ENCODE measurements around the gene TNFSF10. TPM values are rescaled to one million over a fixed set of nuclear protein-coding genes. Genes with fewer than 3 reads are reported as not detected.

Gene TNFSF10
- total RNA-seq, 6 experiments from 2014 or later: 0.17 to 0.31 (median 0.28) TPM; not detected in 3

DNA sequence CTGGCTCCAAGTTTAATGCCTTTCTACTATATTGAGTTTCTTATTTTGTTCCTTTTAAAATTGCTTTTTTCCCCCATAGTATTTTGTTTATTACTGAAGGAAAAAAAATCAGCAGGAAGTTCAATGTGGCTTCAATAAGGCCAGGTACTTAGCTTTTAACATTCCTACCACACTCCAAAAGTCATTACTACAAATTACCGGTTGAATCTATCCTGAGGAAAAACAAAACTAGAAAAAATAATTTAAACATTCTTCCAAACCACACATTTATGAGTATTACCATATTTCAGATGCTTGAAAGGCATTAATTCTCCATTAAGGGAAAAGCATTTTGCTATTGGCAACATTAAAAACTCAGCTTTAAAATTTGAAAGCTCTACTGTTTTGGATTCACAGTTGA lies 20.2 kb upstream of the TNFSF10 start:
- H3K4me3 Mint-ChIP-seq: no peak overlapping the region
- H3K27me3 Mint-ChIP-seq (ENCODE audit: insufficient read depth): peaks cover 3% of the 10 kb centered on the region; the same call in 1 of the 2 replicates
- no peaks in the 10 kb centered on the region for H3K36me3 Mint-ChIP-seq (ENCODE audit: low read depth)
- H3K4me1 Mint-ChIP-seq (ENCODE audit: low read depth): peaks cover 26% of the 10 kb centered on the region
- DNase-seq: no peak
- TF ChIP-seq, protein P1, sequence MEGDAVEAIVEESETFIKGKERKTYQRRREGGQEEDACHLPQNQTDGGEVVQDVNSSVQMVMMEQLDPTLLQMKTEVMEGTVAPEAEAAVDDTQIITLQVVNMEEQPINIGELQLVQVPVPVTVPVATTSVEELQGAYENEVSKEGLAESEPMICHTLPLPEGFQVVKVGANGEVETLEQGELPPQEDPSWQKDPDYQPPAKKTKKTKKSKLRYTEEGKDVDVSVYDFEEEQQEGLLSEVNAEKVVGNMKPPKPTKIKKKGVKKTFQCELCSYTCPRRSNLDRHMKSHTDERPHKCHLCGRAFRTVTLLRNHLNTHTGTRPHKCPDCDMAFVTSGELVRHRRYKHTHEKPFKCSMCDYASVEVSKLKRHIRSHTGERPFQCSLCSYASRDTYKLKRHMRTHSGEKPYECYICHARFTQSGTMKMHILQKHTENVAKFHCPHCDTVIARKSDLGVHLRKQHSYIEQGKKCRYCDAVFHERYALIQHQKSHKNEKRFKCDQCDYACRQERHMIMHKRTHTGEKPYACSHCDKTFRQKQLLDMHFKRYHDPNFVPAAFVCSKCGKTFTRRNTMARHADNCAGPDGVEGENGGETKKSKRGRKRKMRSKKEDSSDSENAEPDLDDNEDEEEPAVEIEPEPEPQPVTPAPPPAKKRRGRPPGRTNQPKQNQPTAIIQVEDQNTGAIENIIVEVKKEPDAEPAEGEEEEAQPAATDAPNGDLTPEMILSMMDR (IDR thresholded peaks at IDR 0.05): no peak
- H3K27ac Mint-ChIP-seq: no peak overlapping the region
- H3K9me3 Mint-ChIP-seq: no peaks in the 10 kb centered on the region; the same call in 1 of the 2 replicates

DNA sequence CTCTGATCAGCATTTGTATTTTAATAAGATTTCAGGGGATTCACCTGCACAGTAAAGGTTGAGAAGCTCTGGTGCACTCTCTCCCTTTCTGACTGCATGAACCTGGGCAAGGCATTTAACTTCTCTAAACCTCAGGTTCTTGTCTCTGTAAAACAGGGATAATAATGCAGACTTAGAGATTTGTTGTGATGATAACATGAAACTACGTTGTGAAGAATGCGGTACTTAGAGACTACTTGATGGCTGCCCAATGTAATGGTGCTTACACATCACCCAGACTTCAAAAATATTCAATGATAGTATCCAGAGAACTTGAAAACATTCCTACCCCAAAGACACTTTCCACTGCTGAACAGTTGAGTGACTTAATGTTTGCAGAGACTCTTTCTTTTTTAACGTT lies 19.8 kb upstream of the TNFSF10 start:
- H3K27me3 Mint-ChIP-seq (ENCODE audit: insufficient read depth): peaks cover 3% of the 10 kb centered on the region; the same call in 1 of the 2 replicates
- peak; percentile 8 for DNase-seq
- TF ChIP-seq, protein P1 (IDR thresholded peaks at IDR 0.05): no peak
- H3K9me3 Mint-ChIP-seq: no peaks in the 10 kb centered on the region; the same call in 1 of the 2 replicates
- peak overlapping the region; percentile 18; the same call in 1 of the 2 replicates for H3K27ac Mint-ChIP-seq
- H3K4me1 Mint-ChIP-seq (ENCODE audit: low read depth): peaks cover 26% of the 10 kb centered on the region
- H3K36me3 Mint-ChIP-seq (ENCODE audit: low read depth): no peaks in the 10 kb centered on the region
- H3K4me3 Mint-ChIP-seq: no peak overlapping the region

DNA sequence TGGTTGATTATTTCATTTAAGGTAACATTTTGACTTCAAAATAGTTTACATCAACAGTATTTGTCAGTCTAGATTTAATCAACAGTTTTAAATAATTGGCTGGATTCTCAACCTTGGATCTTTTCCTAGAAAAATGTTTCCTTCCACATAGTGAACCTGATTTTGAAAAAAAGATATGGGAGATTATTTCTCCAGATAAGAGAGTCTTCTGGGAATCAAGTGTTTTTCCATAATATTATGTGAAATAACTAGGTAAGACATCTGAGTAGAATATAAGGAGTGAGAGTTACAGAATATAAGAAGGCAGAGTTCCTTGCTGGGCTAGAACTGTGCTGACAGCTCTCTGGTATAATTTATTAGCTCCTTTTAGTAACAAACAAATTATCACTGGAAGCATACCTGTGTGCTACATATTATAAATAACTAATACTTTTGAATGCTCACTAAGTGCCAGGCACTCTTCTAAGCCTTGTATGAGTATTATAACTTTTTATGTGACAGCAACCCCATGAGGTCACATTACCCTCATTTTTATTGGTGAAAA lies 18.8 kb upstream of the TNFSF10 start:
- TF ChIP-seq, protein P1 (IDR thresholded peaks at IDR 0.05): no peak
- Mint-ChIP-seq H3K4me3 (no peak overlapping the region), H3K27me3 (ENCODE audit: insufficient read depth) (peaks cover 3% of the 10 kb centered on the region; the same call in 1 of the 2 replicates), H3K36me3 (ENCODE audit: low read depth) (no peaks in the 10 kb centered on the region), H3K9me3 (no peaks in the 10 kb centered on the region; the same call in 1 of the 2 replicates), H3K27ac (peak overlapping the region; percentile 75), H3K4me1 (ENCODE audit: low read depth) (peaks cover 26% of the 10 kb centered on the region)
- DNase-seq: no peak

DNA sequence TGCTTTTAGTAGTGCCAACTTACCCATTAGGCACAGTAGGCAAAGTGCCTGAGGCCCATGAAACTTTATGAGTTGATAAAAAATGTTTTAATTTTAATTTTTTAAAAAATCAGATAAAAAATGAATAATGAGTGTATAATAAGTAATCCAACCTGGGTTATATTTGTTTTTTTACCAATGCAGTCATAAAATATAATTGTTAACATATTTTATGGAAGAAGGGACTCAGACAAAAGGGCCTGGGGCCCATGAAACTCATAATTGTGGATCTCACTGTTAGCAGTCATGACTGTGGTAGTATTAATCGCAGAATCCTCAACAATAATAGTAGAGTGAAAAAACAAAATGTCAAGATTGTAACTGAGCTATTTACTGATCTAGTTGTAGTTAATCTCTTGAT lies 16.8 kb upstream of the TNFSF10 start:
- TF ChIP-seq, protein P1 (IDR thresholded peaks at IDR 0.05): no peak
- Mint-ChIP-seq H3K4me1 (ENCODE audit: low read depth) (peaks cover 26% of the 10 kb centered on the region), H3K36me3 (ENCODE audit: low read depth) (no peaks in the 10 kb centered on the region), H3K27ac (no peak overlapping the region), H3K9me3 (no peaks in the 10 kb centered on the region; the same call in 1 of the 2 replicates), H3K27me3 (ENCODE audit: insufficient read depth) (peaks cover 9% of the 10 kb centered on the region; the same call in 1 of the 2 replicates), H3K4me3 (no peak overlapping the region)
- DNase-seq: no peak

DNA sequence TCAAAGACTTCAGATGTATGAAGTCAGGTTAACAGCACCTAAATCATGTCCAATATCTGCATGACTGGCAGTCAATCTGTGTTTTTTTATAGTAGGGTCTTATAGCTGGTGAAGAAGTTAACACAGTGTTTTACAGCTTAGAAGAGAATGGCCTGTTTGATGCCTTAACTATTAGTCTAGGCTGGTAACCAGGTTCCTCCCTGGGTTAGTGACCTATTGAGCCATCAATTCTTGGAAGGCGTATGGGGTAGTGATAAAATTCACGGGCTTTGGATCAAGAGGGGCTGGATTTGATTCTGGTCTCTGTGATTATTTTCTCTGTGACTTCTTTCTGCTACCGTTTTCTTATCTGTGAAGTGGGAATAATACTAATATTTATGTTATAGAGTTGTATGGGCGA lies 16.0 kb upstream of the TNFSF10 start:
- Mint-ChIP-seq H3K4me1 (ENCODE audit: low read depth) (peaks cover 26% of the 10 kb centered on the region), H3K27ac (no peak overlapping the region)
- TF ChIP-seq, protein P1 (IDR thresholded peaks at IDR 0.05): no peak

More for the DNA sequence above, 16.0 kb upstream of the TNFSF10 start:
- no peaks in the 10 kb centered on the region; the same call in 1 of the 2 replicates for H3K9me3 Mint-ChIP-seq
- H3K36me3 Mint-ChIP-seq (ENCODE audit: low read depth): no peaks in the 10 kb centered on the region
- DNase-seq: no peak
- no peak overlapping the region for H3K4me3 Mint-ChIP-seq
- H3K27me3 Mint-ChIP-seq (ENCODE audit: insufficient read depth): peaks cover 9% of the 10 kb centered on the region; the same call in 1 of the 2 replicates

All from HFFc6 (cell line).